ENCODE data around the gene CERS6. TPM values are rescaled to one million over a fixed set of nuclear protein-coding genes. Genes with fewer than 3 reads are reported as not detected.
"Not testable (repeated sequence)": the region's sequence is repeated elsewhere in the genome, so short reads cannot be mapped to it uniquely, and the experiment has no call there.

The CERS6 gene
- total RNA-seq, 1 donor from 2014 or later = 22.4 TPM

DNA sequence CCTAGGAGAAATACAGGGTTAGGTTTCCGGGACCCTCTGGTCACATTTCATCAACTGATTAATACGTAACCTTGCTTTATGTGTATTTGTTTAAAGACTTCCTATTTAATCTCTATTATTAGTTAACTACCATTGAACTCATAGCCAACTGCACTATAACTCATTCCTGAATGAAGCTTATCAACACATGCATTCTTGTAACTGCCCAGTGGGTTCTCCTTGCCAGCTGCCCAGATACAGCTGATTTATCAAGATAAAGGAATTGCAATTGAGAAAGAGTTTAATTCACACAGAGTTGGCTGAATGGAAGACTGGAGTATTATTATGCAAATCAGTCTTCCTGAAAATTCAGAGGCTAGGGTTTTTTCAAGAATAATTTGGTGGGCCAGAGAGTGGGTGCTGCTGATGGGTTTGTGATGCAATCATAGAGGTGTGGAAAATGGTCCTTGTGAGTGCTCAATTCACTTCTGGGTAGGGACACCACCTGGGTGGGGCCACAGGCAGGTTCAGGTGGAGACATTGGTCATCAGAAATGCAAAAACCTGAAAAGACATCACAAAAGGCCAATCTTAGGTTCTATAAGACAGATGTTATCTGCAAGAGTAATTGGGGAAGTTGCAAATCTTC, 325.2 kb downstream of the CERS6 start:
- no peak for DNase-seq (ENCODE audit: low spot score)

DNA sequence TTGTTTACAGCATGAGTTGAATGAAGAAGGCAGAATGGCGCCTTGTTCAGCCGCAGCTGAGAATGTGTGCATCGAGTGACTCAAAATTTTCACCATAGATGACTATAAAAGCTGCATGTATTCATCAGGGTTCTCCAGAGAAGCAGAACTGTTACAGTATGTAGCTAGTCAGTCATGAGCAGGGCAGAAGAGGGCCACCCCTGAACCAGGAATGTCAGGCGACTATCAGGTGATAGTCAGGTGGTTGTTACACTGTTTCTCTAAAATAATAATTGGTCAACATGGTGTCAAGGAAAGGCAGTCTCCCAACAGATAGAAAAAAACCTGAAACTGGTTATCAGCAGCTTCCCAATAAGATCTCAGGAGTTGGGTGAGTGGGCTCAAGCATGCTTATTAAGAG, 326.2 kb downstream of the CERS6 start:
- Mint-ChIP-seq H3K27me3 (ENCODE audit: low read depth) (peaks cover 3% of the 10 kb centered on the region), H3K4me1 (ENCODE audit: low read depth) (no peaks in the 10 kb centered on the region), H3K9me3 (no peaks in the 10 kb centered on the region), H3K27ac (no peak overlapping the region), H3K36me3 (ENCODE audit: low read depth) (no peaks in the 10 kb centered on the region), H3K4me3 (ENCODE audit: low read depth) (no peak overlapping the region)
- intact Hi-C loops (cut with micrococcal nuclease) = no loop called here
- DNase-seq (ENCODE audit: low spot score) = no peak

More for the DNA sequence above, 325.2 kb downstream of the CERS6 start:
- H3K27me3 Mint-ChIP-seq (ENCODE audit: low read depth) = peaks cover 3% of the 10 kb centered on the region
- no peak overlapping the region for H3K27ac Mint-ChIP-seq
- no peaks in the 10 kb centered on the region for H3K36me3 Mint-ChIP-seq (ENCODE audit: low read depth)
- H3K4me3 Mint-ChIP-seq (ENCODE audit: low read depth) = no peak overlapping the region
- intact Hi-C loops (cut with micrococcal nuclease) = no loop called here
- no peaks in the 10 kb centered on the region for H3K9me3 Mint-ChIP-seq
- no peaks in the 10 kb centered on the region for H3K4me1 Mint-ChIP-seq (ENCODE audit: low read depth)

- Mint-ChIP-seq H3K27ac (no peak overlapping the region), H3K36me3 (ENCODE audit: low read depth) (no peaks in the 10 kb centered on the region)
- intact Hi-C loops (cut with micrococcal nuclease) = no loop called here
These were observed 328.9 kb downstream of the CERS6 start for GRCh38 chr2:168784993-168785392.

GRCh38 chr2:168787098-168787781, 331.2 kb downstream of the CERS6 start:
- Mint-ChIP-seq H3K27me3 (ENCODE audit: low read depth) (peaks cover 5% of the 10 kb centered on the region), H3K4me3 (ENCODE audit: low read depth) (no peak overlapping the region), H3K9me3 (peaks cover 4% of the 10 kb centered on the region), H3K36me3 (ENCODE audit: low read depth) (no peaks in the 10 kb centered on the region), H3K27ac (no peak overlapping the region), H3K4me1 (ENCODE audit: low read depth) (no peaks in the 10 kb centered on the region)
- DNase-seq (ENCODE audit: low spot score) = no peak
- intact Hi-C loops (cut with micrococcal nuclease) = no loop called here

More at GRCh38 chr2:168784993-168785392, 328.9 kb downstream of the CERS6 start:
- no peak overlapping the region for H3K4me3 Mint-ChIP-seq (ENCODE audit: low read depth)
- peaks cover 5% of the 10 kb centered on the region for H3K27me3 Mint-ChIP-seq (ENCODE audit: low read depth)
- H3K9me3 Mint-ChIP-seq = no peaks in the 10 kb centered on the region
- no peak for DNase-seq (ENCODE audit: low spot score)
- H3K4me1 Mint-ChIP-seq (ENCODE audit: low read depth) = no peaks in the 10 kb centered on the region

DNA sequence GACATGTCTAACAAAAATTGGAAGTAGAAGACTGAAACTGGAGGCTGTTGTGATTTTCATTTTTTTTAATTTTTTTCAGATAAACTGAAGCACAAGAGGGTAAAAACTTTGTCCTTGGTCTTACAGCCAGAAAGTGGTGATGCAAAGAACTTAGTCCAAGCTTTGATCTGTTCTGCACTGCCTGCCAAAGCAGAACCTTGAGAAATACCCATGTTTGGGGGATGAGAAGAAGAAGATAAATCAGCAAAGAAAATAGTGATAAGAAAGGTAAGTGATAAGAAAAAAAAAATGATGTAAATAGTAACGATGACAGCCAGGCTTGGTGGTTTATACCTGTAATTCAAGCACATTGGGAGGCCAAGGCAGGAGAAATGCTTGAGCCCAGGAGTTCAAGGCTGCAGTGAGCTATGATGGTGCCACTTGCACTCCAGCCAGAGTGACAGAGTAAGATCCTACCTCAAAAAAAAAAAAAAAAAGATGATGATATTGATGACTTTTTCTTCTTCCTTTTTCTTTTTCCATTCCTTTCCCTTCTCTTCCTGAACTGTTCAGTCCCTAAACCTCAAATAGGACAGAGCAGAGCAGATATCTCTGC, 331.8 kb downstream of the CERS6 start:
- H3K4me1 Mint-ChIP-seq (ENCODE audit: low read depth) = no peaks in the 10 kb centered on the region

DNA sequence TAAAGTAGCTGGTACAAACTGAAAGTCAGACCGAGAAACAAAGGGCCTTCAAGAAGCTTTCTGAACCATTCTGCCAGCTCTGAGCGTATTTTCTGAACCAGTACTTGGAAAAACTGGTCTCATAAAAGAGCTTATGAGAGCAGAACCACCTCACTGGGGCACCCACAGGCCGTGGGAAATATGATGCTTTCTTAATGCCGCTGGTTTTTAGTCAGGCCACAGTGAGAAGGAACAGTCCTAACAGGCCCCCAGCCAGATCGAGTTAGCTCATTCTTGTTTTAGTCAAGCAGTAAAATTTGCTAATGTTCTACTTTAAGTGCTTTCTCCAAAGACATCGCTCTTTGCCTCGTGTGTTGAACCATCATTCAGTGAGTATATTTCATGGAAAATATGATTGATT, 333.7 kb downstream of the CERS6 start:
- Mint-ChIP-seq H3K4me1 (ENCODE audit: low read depth) (no peaks in the 10 kb centered on the region), H3K4me3 (ENCODE audit: low read depth) (no peak overlapping the region), H3K36me3 (ENCODE audit: low read depth) (no peaks in the 10 kb centered on the region), H3K9me3 (peaks cover 4% of the 10 kb centered on the region), H3K27me3 (ENCODE audit: low read depth) (peaks cover 5% of the 10 kb centered on the region), H3K27ac (no peak overlapping the region)
- intact Hi-C loops (cut with micrococcal nuclease) = no loop called here
- DNase-seq (ENCODE audit: low spot score) = no peak

More for the DNA sequence above, 331.8 kb downstream of the CERS6 start:
- DNase-seq (ENCODE audit: low spot score) = no peak
- Mint-ChIP-seq H3K27me3 (ENCODE audit: low read depth) (peaks cover 5% of the 10 kb centered on the region), H3K27ac (no peak overlapping the region), H3K4me3 (ENCODE audit: low read depth) (no peak overlapping the region), H3K9me3 (peaks cover 4% of the 10 kb centered on the region), H3K36me3 (ENCODE audit: low read depth) (no peaks in the 10 kb centered on the region)
- intact Hi-C loops (cut with micrococcal nuclease) = no loop called here

GRCh38 chr2:168790226-168790902, 334.3 kb downstream of the CERS6 start:
- Mint-ChIP-seq H3K9me3 (peaks cover 4% of the 10 kb centered on the region), H3K27ac (no peak overlapping the region), H3K27me3 (ENCODE audit: low read depth) (peaks cover 4% of the 10 kb centered on the region), H3K4me1 (ENCODE audit: low read depth) (no peaks in the 10 kb centered on the region), H3K36me3 (ENCODE audit: low read depth) (no peaks in the 10 kb centered on the region), H3K4me3 (ENCODE audit: low read depth) (no peak overlapping the region)
- DNase-seq (ENCODE audit: low spot score) = no peak
- intact Hi-C loops (cut with micrococcal nuclease) = no loop called here

GRCh38 chr2:168791140-168791539, 335.1 kb downstream of the CERS6 start:
- H3K27me3 Mint-ChIP-seq (ENCODE audit: low read depth); H3K36me3 Mint-ChIP-seq (ENCODE audit: low read depth); H3K27ac Mint-ChIP-seq; H3K4me1 Mint-ChIP-seq (ENCODE audit: low read depth); H3K4me3 Mint-ChIP-seq (ENCODE audit: low read depth); intact Hi-C loops (cut with micrococcal nuclease); DNase-seq (ENCODE audit: low spot score); H3K9me3 Mint-ChIP-seq: not testable (repeated sequence)

DNA sequence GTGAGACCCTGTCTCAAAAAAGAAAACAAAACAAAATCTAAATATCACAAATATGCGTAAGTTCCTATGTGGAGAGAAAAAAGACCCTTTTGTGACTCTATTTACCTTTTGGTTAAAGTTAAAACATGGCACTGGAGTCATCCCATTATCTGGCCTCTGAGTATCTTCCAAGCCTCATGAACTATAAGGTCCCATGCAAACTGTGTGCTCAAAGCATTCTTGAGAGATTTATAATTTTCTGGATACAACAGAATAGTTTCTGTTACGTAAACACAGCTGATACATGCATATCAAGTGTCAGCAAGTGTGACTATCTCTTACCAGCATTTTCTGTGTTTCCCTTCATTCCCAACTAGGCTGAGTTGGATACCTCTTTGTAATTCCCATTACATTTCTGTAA, 337.5 kb downstream of the CERS6 start:
- no peaks in the 10 kb centered on the region for H3K4me1 Mint-ChIP-seq (ENCODE audit: low read depth)
- no peak overlapping the region for H3K4me3 Mint-ChIP-seq (ENCODE audit: low read depth)
- peaks cover 4% of the 10 kb centered on the region for H3K9me3 Mint-ChIP-seq
- intact Hi-C loops (cut with micrococcal nuclease) = no loop called here
- no peak overlapping the region for H3K27ac Mint-ChIP-seq
- DNase-seq (ENCODE audit: low spot score) = no peak
- no peaks in the 10 kb centered on the region for H3K36me3 Mint-ChIP-seq (ENCODE audit: low read depth)
- H3K27me3 Mint-ChIP-seq (ENCODE audit: low read depth) = peaks cover 3% of the 10 kb centered on the region

GRCh38 chr2:168794968-168795367, 338.9 kb downstream of the CERS6 start:
- Mint-ChIP-seq H3K4me3 (ENCODE audit: low read depth) (no peak overlapping the region), H3K36me3 (ENCODE audit: low read depth) (no peaks in the 10 kb centered on the region), H3K9me3 (peaks cover 4% of the 10 kb centered on the region), H3K27me3 (ENCODE audit: low read depth) (peaks cover 3% of the 10 kb centered on the region), H3K4me1 (ENCODE audit: low read depth) (no peaks in the 10 kb centered on the region), H3K27ac (no peak overlapping the region)
- intact Hi-C loops (cut with micrococcal nuclease) = no loop called here
- DNase-seq (ENCODE audit: low spot score) = no peak

DNA sequence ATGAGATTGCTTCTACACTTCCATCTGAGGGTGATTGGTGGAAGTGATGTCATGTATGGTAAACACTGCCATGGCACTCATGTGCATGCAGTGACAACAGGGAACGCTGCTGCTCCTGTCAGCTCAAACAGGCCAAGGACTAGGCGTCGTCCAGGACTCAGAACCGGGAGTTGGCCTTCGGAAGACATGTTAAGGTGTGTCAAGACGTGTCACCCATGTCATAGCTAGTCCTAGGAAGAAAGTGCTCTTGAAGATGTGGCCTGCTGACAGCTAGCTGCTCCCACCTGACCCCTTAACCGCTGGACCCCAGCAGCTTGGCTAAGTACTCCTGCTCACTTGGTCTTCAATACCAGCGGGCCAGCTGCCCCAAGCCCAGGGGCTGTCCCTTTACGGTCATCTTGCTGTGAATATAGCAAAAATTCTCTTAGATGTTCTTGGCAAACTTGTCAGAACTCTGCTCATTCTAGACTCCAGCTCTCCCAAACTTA, 340.1 kb downstream of the CERS6 start:
- no peaks in the 10 kb centered on the region for H3K9me3 Mint-ChIP-seq
- no peak overlapping the region for H3K4me3 Mint-ChIP-seq (ENCODE audit: low read depth)
- H3K27me3 Mint-ChIP-seq (ENCODE audit: low read depth) = peaks cover 3% of the 10 kb centered on the region
- H3K36me3 Mint-ChIP-seq (ENCODE audit: low read depth) = no peaks in the 10 kb centered on the region
- intact Hi-C loops (cut with micrococcal nuclease) = no loop called here
- H3K27ac Mint-ChIP-seq = no peak overlapping the region
- H3K4me1 Mint-ChIP-seq (ENCODE audit: low read depth) = no peaks in the 10 kb centered on the region
- DNase-seq (ENCODE audit: low spot score) = no peak

- Mint-ChIP-seq H3K36me3 (ENCODE audit: low read depth) (no peaks in the 10 kb centered on the region), H3K4me1 (ENCODE audit: low read depth) (peaks cover 1% of the 10 kb centered on the region), H3K27ac (no peak overlapping the region), H3K27me3 (ENCODE audit: low read depth) (peaks cover 3% of the 10 kb centered on the region), H3K4me3 (ENCODE audit: low read depth) (no peak overlapping the region), H3K9me3 (no peaks in the 10 kb centered on the region)
- DNase-seq (ENCODE audit: low spot score) = no peak
- intact Hi-C loops (cut with micrococcal nuclease) = no loop called here
These were observed 340.7 kb downstream of the CERS6 start for GRCh38 chr2:168796583-168797285.

All from activated T-helper 2 cell treated with anti-CD3 and anti-CD28 coated beads, Interferon-gamma antibody, Interleukin-2, Interleukin-4, amounts not matched to agents 10 μg/mL and 5 μg/mL and 100 μg/mL, durations not matched to agents 14 hours and 24 hours and 36 hours (primary cell).